Psoas muscle (tissue), 8 donors: ENCODE results near the gene FYN. TPM values are rescaled to one million over a fixed set of nuclear protein-coding genes. Genes with fewer than 3 reads are reported as not detected.

ENCODE experiments used
- ATAC-seq, 4 donors: fragments of 200-7000 bp; cut with Tn5 transposase; one replicate each; pipeline ENCODE4 v1.9.1; 2020; ENCODE audit warnings: moderate library complexity in 3 of 4, mild to moderate bottlenecking in 2 of 4
- DNase-seq, 2 donors: peaks; one replicate each; pipeline ENCODE4 v3.0.0-alpha.2; 2020
- H3K27ac ChIP-seq: fragments of 200-600 bp; one replicate; pipeline ENCODE4 v1.8.0; 2022
- H3K27me3 ChIP-seq, 3 donors: fragments of 200-600 bp in 1 of 3; one replicate each; pipeline versions ENCODE4 v1.6.1 to v1.8.0; 2013 to 2022; ENCODE audit warnings: low read length in 2 of 3, mild to moderate bottlenecking in 2 of 3, moderate library complexity in 1 of 3; ENCODE audit not compliant: insufficient read depth in 3 of 3
- H3K36me3 ChIP-seq, 2 donors: fragments of 200-600 bp in 1 of 2; one replicate each; pipeline versions ENCODE4 v1.6.1 to v1.8.0; 2013 to 2022; ENCODE audit warnings: low read depth in 1 of 2, mild to moderate bottlenecking in 1 of 2, moderate library complexity in 1 of 2; ENCODE audit not compliant: insufficient read depth in 1 of 2
- H3K4me1 ChIP-seq: fragments of 200-600 bp; one replicate; pipeline ENCODE4 v1.8.0; 2022
- H3K4me3 ChIP-seq: fragments of 200-600 bp; one replicate; pipeline ENCODE4 v1.8.0; 2022; ENCODE audit warnings: mild to moderate bottlenecking
- H3K9me3 ChIP-seq: fragments of 200-600 bp; one replicate; pipeline ENCODE4 v1.8.0; 2022
- WGBS, 3 donors: extraction: QIAGEN DNeasy Blood & Tissue Kit; methylation state at CpG; one replicate each; pipeline versions ENCODE4 v1.1.6 to v1.1.7; 2013; 5-methylcytosine and 5-hydroxymethylcytosine counted together
- intact Hi-C, 2 donors: fragments of 100-400 bp; cut with DNase I; formaldehyde crosslinking; loops; one replicate each; pipeline versions ENCODE4 v1.11.0 to v1.14.2; 2022
- polyA plus RNA-seq, 3 donors: library from polyadenylated mRNA; stranded (reverse); fragments of 200-250 nt; gene quantifications; one replicate each; pipeline ENCODE4 v1.2.3, GENCODE V29; 2013
- total RNA-seq, 4 donors: library from RNA; stranded (reverse); fragmentation: NEBNext Ultra II Directional in 2 of 4; extraction: Animal tissue kit (Norgen Biotek cat#: 25700) in 2 of 4; gene quantifications; one replicate each; pipeline versions ENCODE4 v1.2.1 to v1.2.4, GENCODE V29; 2021 to 2023
- TF ChIP-seq, protein P1 (sequence below): fragments of 200-600 bp; IDR thresholded peaks from one replicate; pipeline ENCODE4 v1.8.0; 2022; ENCODE audit warnings: antibody characterized with exemption
- donor health status: healthy with polysubstance abuse.
- donor health status: DM: no; HTN: no; CAD: no; lungs with moderate emphysema.
- donor health status: Bipolar disorder and iron deficiency.
- donor health status: healthy.
- donor health status: DM: yes; HTN: yes; CAD: no.
- donor health status: DM: no; HTN: no; CAD: no.
- donor health status: DM: no; HTN: no; CAD: no.
- donor health status: DM: yes; HTN: yes; CAD: no.

The FYN gene
- total and polyA plus RNA-seq, 7 donors, result 7.1 to 27.8 (median 12.3) TPM

DNA sequence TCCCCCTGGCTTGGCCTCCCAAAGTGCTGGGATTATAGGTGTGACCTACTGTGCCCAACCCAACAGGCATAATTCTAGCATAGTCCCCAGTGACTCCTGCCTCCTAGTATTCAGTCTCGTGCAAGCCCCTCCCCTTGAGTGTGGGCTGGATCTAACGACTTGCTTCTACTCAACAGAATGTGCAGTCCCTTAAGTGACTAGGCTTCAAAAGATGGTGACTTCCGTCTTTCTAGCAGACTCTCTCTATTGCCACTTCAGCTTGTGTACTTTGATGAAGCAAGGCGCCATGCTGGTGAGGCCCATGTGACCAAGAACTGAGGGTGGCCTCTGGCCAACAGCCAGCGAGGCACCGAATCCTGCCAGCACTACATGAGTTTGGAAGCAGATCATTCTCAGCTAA is 157.9 kb downstream of the FYN start:
- no peak for ATAC-seq
- intact Hi-C loops, result no loop called here
- peaks cover 22% of the 10 kb centered on the region for H3K4me1 ChIP-seq
- TF ChIP-seq, protein P1, sequence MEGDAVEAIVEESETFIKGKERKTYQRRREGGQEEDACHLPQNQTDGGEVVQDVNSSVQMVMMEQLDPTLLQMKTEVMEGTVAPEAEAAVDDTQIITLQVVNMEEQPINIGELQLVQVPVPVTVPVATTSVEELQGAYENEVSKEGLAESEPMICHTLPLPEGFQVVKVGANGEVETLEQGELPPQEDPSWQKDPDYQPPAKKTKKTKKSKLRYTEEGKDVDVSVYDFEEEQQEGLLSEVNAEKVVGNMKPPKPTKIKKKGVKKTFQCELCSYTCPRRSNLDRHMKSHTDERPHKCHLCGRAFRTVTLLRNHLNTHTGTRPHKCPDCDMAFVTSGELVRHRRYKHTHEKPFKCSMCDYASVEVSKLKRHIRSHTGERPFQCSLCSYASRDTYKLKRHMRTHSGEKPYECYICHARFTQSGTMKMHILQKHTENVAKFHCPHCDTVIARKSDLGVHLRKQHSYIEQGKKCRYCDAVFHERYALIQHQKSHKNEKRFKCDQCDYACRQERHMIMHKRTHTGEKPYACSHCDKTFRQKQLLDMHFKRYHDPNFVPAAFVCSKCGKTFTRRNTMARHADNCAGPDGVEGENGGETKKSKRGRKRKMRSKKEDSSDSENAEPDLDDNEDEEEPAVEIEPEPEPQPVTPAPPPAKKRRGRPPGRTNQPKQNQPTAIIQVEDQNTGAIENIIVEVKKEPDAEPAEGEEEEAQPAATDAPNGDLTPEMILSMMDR, result no peak
- WGBS, 3 donors, result 60 to 79% (median 70%) methylated on average over 6 of the region's 6 CpGs
- H3K27me3 ChIP-seq, result no peaks in the 10 kb centered on the region
- H3K4me3 ChIP-seq, result no peak overlapping the region
- H3K27ac ChIP-seq, result no peak overlapping the region
- no peak for DNase-seq
- no peaks in the 10 kb centered on the region for H3K36me3 ChIP-seq
- no peaks in the 10 kb centered on the region for H3K9me3 ChIP-seq

DNA sequence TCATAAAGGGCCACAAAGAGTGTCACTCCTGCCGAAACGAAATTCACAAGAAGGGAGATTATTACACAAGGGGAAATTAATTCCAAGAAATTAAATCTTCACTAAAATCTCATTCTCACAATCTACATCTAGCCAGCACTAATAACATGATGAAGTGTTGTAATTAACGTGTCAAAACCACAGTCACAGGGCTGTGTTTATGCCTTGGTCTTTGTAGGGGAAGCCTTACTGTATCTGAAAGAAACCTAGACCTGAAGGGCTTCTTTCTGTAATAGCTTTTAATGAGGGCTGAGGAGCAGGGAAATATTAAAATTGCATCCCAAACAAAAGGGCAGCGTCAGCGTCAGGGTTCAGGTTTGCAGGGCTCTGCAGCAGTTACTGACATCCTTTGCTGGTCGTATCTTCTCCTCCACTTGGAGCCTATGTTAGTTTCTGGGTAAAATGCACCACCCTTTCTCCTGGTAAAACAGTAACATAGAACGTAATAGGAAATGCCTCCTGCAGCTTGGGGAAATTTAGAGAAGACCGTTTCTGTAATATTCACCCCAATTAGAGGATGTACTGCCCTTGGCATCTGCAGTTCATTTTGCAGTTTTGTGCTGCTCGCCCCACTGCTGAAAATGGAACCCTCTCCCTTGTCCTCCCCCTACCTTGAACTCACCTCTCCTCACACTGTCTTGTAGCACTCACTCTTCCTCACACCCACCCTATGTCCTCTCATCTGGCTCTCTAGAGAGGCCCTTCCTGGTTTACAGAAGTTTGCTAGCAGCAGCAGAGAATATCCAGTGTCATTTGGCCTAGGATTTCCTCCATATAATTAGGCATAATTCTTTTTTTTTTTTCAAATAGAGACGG is 158.6 kb downstream of the FYN start:
- Histone ChIP-seq H3K27me3 (no peaks in the 10 kb centered on the region), H3K4me3 (no peak overlapping the region), H3K9me3 (no peaks in the 10 kb centered on the region), H3K4me1 (peaks cover 26% of the 10 kb centered on the region), H3K27ac (no peak overlapping the region), H3K36me3 (no peaks in the 10 kb centered on the region)
- intact Hi-C loops, result loop anchor here in 1 of 2 donors (5.0 kb wide), 1 partner anchor 158 kb away; the partner anchor contains the start of gene FYN
- TF ChIP-seq, protein P1, result no peak
- no peak for ATAC-seq
- 76 to 83% (median 81%) methylated on average over 10 of the region's 10 CpGs for WGBS, 3 donors
- no peak for DNase-seq

DNA sequence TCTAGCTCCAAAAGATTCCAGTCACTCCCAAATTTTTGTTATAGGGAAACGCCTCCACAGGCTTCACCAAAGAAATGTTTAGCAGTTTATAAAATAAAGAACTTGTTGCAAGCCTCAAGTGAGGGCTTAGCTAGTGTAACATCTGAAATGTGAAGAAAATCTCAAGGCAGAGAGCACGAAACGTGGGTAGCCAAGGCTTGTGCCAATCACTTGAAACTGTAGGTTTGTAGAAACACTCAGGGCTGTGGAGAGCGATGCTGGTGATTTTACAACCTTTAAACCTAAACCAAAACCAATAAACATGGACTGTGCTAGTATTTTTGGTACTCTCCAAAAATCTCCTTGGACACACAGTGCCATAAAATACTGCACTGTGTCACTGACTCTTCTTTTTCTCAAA is 159.4 kb downstream of the FYN start:
- DNase-seq (no peak), ATAC-seq (no peak)
- H3K27ac ChIP-seq, result no peak overlapping the region
- H3K9me3 ChIP-seq, result no peaks in the 10 kb centered on the region
- H3K4me1 ChIP-seq, result peaks cover 26% of the 10 kb centered on the region
- no peak overlapping the region for H3K4me3 ChIP-seq
- 84 to 93% (median 85%) methylated on average over 4 of the region's 4 CpGs for WGBS, 3 donors
- TF ChIP-seq, protein P1, result no peak
- no peaks in the 10 kb centered on the region for H3K27me3 ChIP-seq
- no peaks in the 10 kb centered on the region for H3K36me3 ChIP-seq
- intact Hi-C loops, result loop anchor here in 1 of 2 donors (5.0 kb wide), 1 partner anchor 158 kb away; the partner anchor contains the start of gene FYN

DNA sequence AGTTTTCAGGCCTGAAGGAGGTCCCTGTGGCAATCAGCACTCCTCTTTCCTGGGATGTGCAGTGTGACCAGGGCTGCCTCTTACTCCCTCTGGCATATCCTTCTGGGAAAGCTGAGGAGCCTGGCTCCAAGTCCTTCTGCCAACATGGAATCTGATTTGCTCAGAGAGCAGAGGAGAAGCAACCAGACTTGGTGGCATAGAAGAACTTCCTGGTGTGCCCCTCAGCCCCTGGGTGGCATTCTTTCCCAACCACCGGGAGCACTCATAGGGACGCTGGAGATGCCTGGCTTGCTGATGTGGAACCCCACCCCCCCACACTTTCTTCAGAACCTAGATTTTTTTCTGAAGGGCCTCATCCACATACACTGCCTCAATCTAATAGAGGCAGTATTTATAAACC is 160.0 kb downstream of the FYN start:
- no peak overlapping the region for H3K27ac ChIP-seq
- H3K27me3 ChIP-seq, result no peaks in the 10 kb centered on the region
- ATAC-seq (no peak), DNase-seq (no peak)
- H3K9me3 ChIP-seq, result no peaks in the 10 kb centered on the region
- WGBS, 3 donors, result 80 to 89% (median 89%) methylated on average over 2 of the region's 2 CpGs
- intact Hi-C loops, result loop anchor here in 1 of 2 donors (5.0 kb wide), 1 partner anchor 159 kb away; the partner anchor contains the start of gene FYN
- H3K4me1 ChIP-seq, result peaks cover 26% of the 10 kb centered on the region
- H3K4me3 ChIP-seq, result no peak overlapping the region
- TF ChIP-seq, protein P1, result no peak
- H3K36me3 ChIP-seq, result no peaks in the 10 kb centered on the region
